Hepatocyte (in vitro differentiated cells): ENCODE measurements around the gene TSPAN9. TPM values are rescaled to one million over a fixed set of nuclear protein-coding genes. Genes with fewer than 3 reads are reported as not detected.

ENCODE experiments used
- DNase-seq: peaks from one replicate; pipeline ENCODE4 v3.0.0-alpha.2; 2016; ENCODE audit warnings: low spot score
- H2AFZ ChIP-seq: fragments of 200-600 bp; sonication (generic); 2 replicates; pipeline ENCODE4 v1.6.0; 2016; ENCODE audit warnings: antibody characterized with exemption, mild to moderate bottlenecking
- H3K27ac ChIP-seq: fragments of 200-600 bp; sonication (generic); 2 replicates; pipeline ENCODE4 v1.5.1; 2016; ENCODE audit warnings: mild to moderate bottlenecking
- H3K27me3 ChIP-seq: fragments of 200-600 bp; sonication (generic); 2 replicates; pipeline ENCODE4 v1.6.1; 2016
- H3K36me3 ChIP-seq: fragments of 200-600 bp; sonication (generic); replicated peaks from 2 replicates; pipeline ENCODE4 v1.5.1; 2016; ENCODE audit warnings: low read depth; ENCODE audit not compliant: insufficient read depth
- H3K4me1 ChIP-seq: fragments of 200-600 bp; sonication (generic); 2 replicates; pipeline ENCODE4 v1.5.1; 2016; ENCODE audit warnings: mild to moderate bottlenecking, moderate library complexity; ENCODE audit not compliant: insufficient read depth
- H3K4me2 ChIP-seq: fragments of 200-600 bp; sonication (generic); 2 replicates; pipeline ENCODE4 v1.6.0; 2016
- H3K4me3 ChIP-seq: fragments of 200-600 bp; sonication (generic); 2 replicates; pipeline ENCODE4 v1.5.1; 2016; ENCODE audit warnings: mild to moderate bottlenecking
- H3K79me2 ChIP-seq: fragments of 200-600 bp; sonication (generic); 2 replicates; pipeline ENCODE4 v1.6.0; 2017; ENCODE audit warnings: mild to moderate bottlenecking
- H3K9me2 ChIP-seq: fragments of 200-600 bp; sonication (generic); replicated peaks from 2 replicates; pipeline ENCODE4 v1.6.0; 2017; ENCODE audit warnings: mild to moderate bottlenecking; ENCODE audit not compliant: insufficient read depth
- H3K9me3 ChIP-seq: fragments of 200-600 bp; sonication (generic); 2 replicates; pipeline ENCODE4 v1.5.1; 2016; ENCODE audit warnings: low read depth, mild to moderate bottlenecking
- H4K20me1 ChIP-seq: fragments of 200-600 bp; sonication (generic); 2 replicates; pipeline ENCODE4 v1.6.0; 2016; ENCODE audit warnings: mild to moderate bottlenecking; ENCODE audit not compliant: insufficient read depth, poor library complexity, severe bottlenecking
- CTCF ChIP-seq: fragments of 200-600 bp; sonication (generic); IDR thresholded peaks from 2 replicates; pipeline ENCODE4 v1.5.1; 2016; ENCODE audit warnings: antibody characterized with exemption, mild to moderate bottlenecking; ENCODE audit not compliant: poor library complexity
- EZH2 ChIP-seq: fragments of 200-600 bp; sonication (generic); IDR thresholded peaks from 2 replicates; pipeline ENCODE4 v1.6.1; 2016; ENCODE audit warnings: antibody characterized with exemption, mild to moderate bottlenecking, borderline replicate concordance
- EZH2phosphoT487 ChIP-seq: fragments of 200-600 bp; sonication (generic); IDR thresholded peaks from one replicate; pipeline ENCODE4 v1.6.1; 2018; ENCODE audit warnings: antibody characterized with exemption, mild to moderate bottlenecking, low read depth, moderate library complexity; ENCODE audit not compliant: unreplicated experiment, severe bottlenecking
- WGBS: methylation state at CpG from one replicate; pipeline ENCODE4 v1.1.6; 2016; ENCODE audit warnings: low lambda C conversion rate; ENCODE audit errors: missing lambda C conversion rate; 5-methylcytosine and 5-hydroxymethylcytosine counted together
- polyA plus RNA-seq: library from polyadenylated mRNA; unstranded; fragments of >200 nt; fragmentation: Nextera tagmentation; extraction: Ambion mirVana; gene quantifications from 2 replicates; pipeline ENCODE4 v1.2.1, GENCODE V29; 2016
- total RNA-seq: library from RNA; depleted of rRNA; stranded (reverse); fragments of >200 nt; gene quantifications from 2 replicates; pipeline ENCODE4 v1.2.3, GENCODE V29; 2014

The TSPAN9 gene
- total and polyA plus RNA-seq, 2 experiments from 2014 or later = 16.6 to 38.6 TPM

- no peak overlapping the region for H3K4me3 ChIP-seq
- DNase-seq = no peak
- peaks cover 2% of the 10 kb centered on the region for H3K79me2 ChIP-seq
- WGBS = 63% methylated on average over 13 of the region's 13 CpGs
- TF ChIP-seq EZH2 = no peak
- TF ChIP-seq CTCF = no peak
- TF ChIP-seq EZH2phosphoT487 = no peak
- no peak overlapping the region for H2AFZ ChIP-seq
- no peaks in the 10 kb centered on the region for H3K9me3 ChIP-seq
- no peaks in the 10 kb centered on the region for H3K4me1 ChIP-seq
- no peaks in the 10 kb centered on the region for H4K20me1 ChIP-seq
- H3K27ac ChIP-seq = no peak overlapping the region
- no peak overlapping the region for H3K4me2 ChIP-seq
- no peaks in the 10 kb centered on the region for H3K9me2 ChIP-seq
- H3K36me3 ChIP-seq = no peaks in the 10 kb centered on the region
- H3K27me3 ChIP-seq = no peaks in the 10 kb centered on the region
Observed at GRCh38 chr12:3131129-3131528, 54.0 kb downstream of the TSPAN9 start.

GRCh38 chr12:3132636-3133404, 55.6 kb downstream of the TSPAN9 start:
- Histone ChIP-seq H3K4me2 (peak overlapping the region; percentile 20), H3K9me2 (no peaks in the 10 kb centered on the region), H3K27ac (peak overlapping the region; percentile 8), H2AFZ (no peak overlapping the region), H3K4me3 (no peak overlapping the region), H3K36me3 (no peaks in the 10 kb centered on the region), H3K9me3 (no peaks in the 10 kb centered on the region), H3K79me2 (peaks cover 2% of the 10 kb centered on the region), H4K20me1 (no peaks in the 10 kb centered on the region), H3K27me3 (no peaks in the 10 kb centered on the region), H3K4me1 (peaks cover 8% of the 10 kb centered on the region)
- WGBS = 58% methylated on average over 21 of the region's 21 CpGs
- DNase-seq = peak; percentile 59
- TF ChIP-seq EZH2 (no peak), EZH2phosphoT487 (no peak), CTCF (no peak)

DNA sequence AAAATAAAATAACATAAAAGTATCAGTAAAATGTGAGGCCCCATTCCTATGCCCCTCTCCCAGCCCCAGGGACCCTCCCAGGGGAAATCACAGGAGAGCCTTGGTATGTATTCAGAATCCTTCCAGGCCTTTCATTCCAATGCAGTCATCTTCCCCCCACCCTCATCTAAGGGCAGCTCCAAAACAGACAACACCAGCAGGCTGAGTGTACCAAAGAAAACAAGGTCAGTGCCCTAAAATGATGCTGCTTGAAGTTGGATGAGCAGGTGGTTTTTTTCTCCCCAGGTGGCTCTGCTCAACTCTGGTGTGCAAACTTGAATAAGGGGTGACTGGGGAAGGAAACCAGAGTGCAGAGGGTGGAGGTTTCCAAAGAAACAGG, 56.2 kb downstream of the TSPAN9 start:
- no peak overlapping the region for H2AFZ ChIP-seq
- no peaks in the 10 kb centered on the region for H4K20me1 ChIP-seq
- H3K9me3 ChIP-seq = no peaks in the 10 kb centered on the region
- H3K4me2 ChIP-seq = peak overlapping the region; percentile 20
- H3K4me1 ChIP-seq = peaks cover 13% of the 10 kb centered on the region
- no peak overlapping the region for H3K4me3 ChIP-seq
- H3K36me3 ChIP-seq = no peaks in the 10 kb centered on the region
- no peaks in the 10 kb centered on the region for H3K9me2 ChIP-seq
- no peak for TF ChIP-seq EZH2
- no peak for TF ChIP-seq EZH2phosphoT487
- no peak for TF ChIP-seq CTCF
- no peaks in the 10 kb centered on the region for H3K27me3 ChIP-seq
- H3K27ac ChIP-seq = no peak overlapping the region
- peaks cover 2% of the 10 kb centered on the region for H3K79me2 ChIP-seq
- no peak for DNase-seq
